Kidney (tissue), 14 donors: ENCODE results near the gene PLA2G2C. TPM values are rescaled to one million over a fixed set of nuclear protein-coding genes. Genes with fewer than 3 reads are reported as not detected.

Experiments used
- DNase-seq, 5 donors: peaks; one replicate each; pipeline ENCODE4 v3.0.0-alpha.2; 2013 to 2020
- FAIRE-seq: peaks from 2 replicates; lab custom pipeline; 2012; peaks lifted over from hg19 to GRCh38; lab: Jason Lieb, UNC
- H3K27ac ChIP-seq, 2 donors: one replicate each; pipeline ENCODE4 v1.7.0; 2013; ENCODE audit warnings: low read depth in 2 of 2, low read length in 2 of 2, inconsistent platforms in 1 of 2
- H3K27me3 ChIP-seq: one replicate; pipeline ENCODE4 v1.7.1; 2013; ENCODE audit warnings: low read length, inconsistent platforms; ENCODE audit not compliant: control insufficient read depth, insufficient read depth
- H3K36me3 ChIP-seq, 3 donors: one replicate each; pipeline versions ENCODE4 v1.7.0 to v1.7.1; 2013; ENCODE audit warnings: low read length in 3 of 3, control low read depth in 1 of 3, inconsistent platforms in 1 of 3; ENCODE audit not compliant: insufficient read depth in 3 of 3, control insufficient read depth in 2 of 3
- H3K4me1 ChIP-seq, 3 donors: one replicate each; pipeline versions ENCODE4 v1.7.0 to v1.7.1; 2013; ENCODE audit warnings: low read length in 3 of 3, inconsistent platforms in 1 of 3, low read depth in 1 of 3; ENCODE audit not compliant: control insufficient read depth in 2 of 3, insufficient read depth in 2 of 3
- H3K4me3 ChIP-seq, 3 donors: one replicate each; pipeline versions ENCODE4 v1.7.0 to v1.8.1; 2013; ENCODE audit warnings: low read length in 3 of 3, control low read depth in 1 of 3, inconsistent platforms in 1 of 3
- H3K9ac ChIP-seq, 3 donors: one replicate each; pipeline versions ENCODE4 v1.7.0 to v1.7.1; 2013; ENCODE audit warnings: low read length in 3 of 3, control low read depth in 1 of 3, inconsistent platforms in 1 of 3
- H3K9me3 ChIP-seq, 3 donors: one replicate each; pipeline versions ENCODE4 v1.7.0 to v1.7.1; 2013; ENCODE audit warnings: low read length in 3 of 3, control low read depth in 1 of 3, inconsistent platforms in 1 of 3; ENCODE audit not compliant: control insufficient read depth in 2 of 3, insufficient read depth in 1 of 3
- CTCF ChIP-seq: IDR thresholded peaks from 3 replicates; pipeline ENCODE4 v1.5.1; 2012; ENCODE audit warnings: mild to moderate bottlenecking, moderate library complexity, borderline replicate concordance; ENCODE audit not compliant: insufficient read depth; ENCODE audit errors: extremely low read depth
- intact Hi-C: fragments of 100-400 bp; cut with DNase I; formaldehyde crosslinking; loops from one replicate; pipeline ENCODE4 v1.11.1; 2022
- polyA plus RNA-seq: library from polyadenylated mRNA; stranded (reverse); fragments of 350-450 nt; fragmentation: Illumina TruSeq; extraction: RNeasy Lipid Tissue Mini Kit (QIAGEN cat#74804); gene quantifications from one replicate; pipeline ENCODE4 v1.2.3, GENCODE V29; 2014; ENCODE audit warnings: low read depth, low replicate concordance; ENCODE audit not compliant: insufficient read depth
- total RNA-seq: library from RNA; stranded (reverse); fragmentation: NEBNext Ultra II Directional; extraction: Animal tissue kit (Norgen Biotek cat#: 25700); gene quantifications from one replicate; pipeline ENCODE4 v1.2.1, GENCODE V29; 2021
- donor health status: control.
- donor health status: control.
- donor health status: control.
- donor health status: control.
- donor health status: control.
- donor health status: DM: yes; HTN: yes; CAD: no.
- donor health status: Normal renal cell carcinoma (clear cell type).

The PLA2G2C gene
- total and polyA plus RNA-seq, 2 donors from 2014 or later = 0.31 TPM; not detected in 1

- Histone ChIP-seq H3K4me3 (no peak overlapping the region), H3K27ac (peak overlapping the region; percentile 68 to 84), H3K9ac (peak overlapping the region in 1 of 3 donors; percentile 16), H3K36me3 (no peaks in the 10 kb centered on the region), H3K9me3 (no peaks in the 10 kb centered on the region), H3K4me1 (peaks cover 0 to 23% (median 13%) of the 10 kb centered on the region in 3 donors), H3K27me3 (no peaks in the 10 kb centered on the region)
- DNase-seq = peak in 1 of 5 donors; percentile 86
- intact Hi-C loops = no loop called here
- no peak for TF ChIP-seq CTCF
- no peak for FAIRE-seq
Measured at GRCh38 chr1:20211511-20211931, 25.2 kb upstream of the PLA2G2C start.

GRCh38 chr1:20210736-20211460 is 24.6 kb upstream of the PLA2G2C start:
- Histone ChIP-seq H3K27me3 (no peaks in the 10 kb centered on the region), H3K4me1 (peaks cover 0 to 23% (median 13%) of the 10 kb centered on the region in 3 donors), H3K9ac (peak overlapping the region in 1 of 3 donors; percentile 16), H3K36me3 (no peaks in the 10 kb centered on the region), H3K4me3 (no peak overlapping the region), H3K9me3 (no peaks in the 10 kb centered on the region), H3K27ac (peak overlapping the region; percentile 68 to 84)
- DNase-seq (no peak), FAIRE-seq (no peak)
- intact Hi-C loops = no loop called here
- no peak for TF ChIP-seq CTCF

GRCh38 chr1:20209471-20209870 is 23.2 kb upstream of the PLA2G2C start:
- Histone ChIP-seq H3K27me3 (no peaks in the 10 kb centered on the region), H3K27ac (peak overlapping the region in 1 of 2 donors; percentile 1), H3K4me3 (no peak overlapping the region), H3K9me3 (no peaks in the 10 kb centered on the region), H3K36me3 (no peaks in the 10 kb centered on the region), H3K4me1 (peaks cover 0 to 23% (median 13%) of the 10 kb centered on the region in 3 donors), H3K9ac (no peak overlapping the region)
- no peak for TF ChIP-seq CTCF
- no peak for DNase-seq
- no peak for FAIRE-seq
- intact Hi-C loops = no loop called here

- DNase-seq (no peak), FAIRE-seq (no peak)
- Histone ChIP-seq H3K27me3 (no peaks in the 10 kb centered on the region), H3K4me3 (no peak overlapping the region), H3K4me1 (peaks cover 0 to 17% (median 10%) of the 10 kb centered on the region in 3 donors), H3K9me3 (no peaks in the 10 kb centered on the region), H3K9ac (no peak overlapping the region), H3K36me3 (no peaks in the 10 kb centered on the region), H3K27ac (no peak overlapping the region)
- no peak for TF ChIP-seq CTCF
- intact Hi-C loops = no loop called here
Measured at GRCh38 chr1:20207546-20207945, 21.2 kb upstream of the PLA2G2C start.
